Aorta (tissue), 5 donors: ENCODE data around the gene MACF1. TPM values are rescaled to one million over a fixed set of nuclear protein-coding genes. Genes with fewer than 3 reads are reported as not detected.

Experiments
- ATAC-seq: fragments of 200-7000 bp; cut with Tn5 transposase; one replicate; pipeline ENCODE4 v1.9.1; 2022; ENCODE audit warnings: moderate library complexity; ENCODE audit not compliant: low FRiP score
- DNase-seq, 2 donors: peaks; one replicate each; pipeline ENCODE4 v3.0.0-alpha.2; 2020
- H3K27ac ChIP-seq, 2 donors: one replicate each; pipeline ENCODE4 v1.5.1; 2013; ENCODE audit warnings: low read length in 2 of 2, mild to moderate bottlenecking in 2 of 2, moderate library complexity in 2 of 2, control low read depth in 1 of 2, inconsistent platforms in 1 of 2, low read depth in 1 of 2
- H3K27me3 ChIP-seq, 2 donors: one replicate each; pipeline ENCODE4 v1.6.1; 2013; ENCODE audit warnings: control low read depth in 1 of 2, low read length in 1 of 2, mild to moderate bottlenecking in 1 of 2, moderate library complexity in 1 of 2; ENCODE audit not compliant: insufficient read depth in 2 of 2, control insufficient read depth in 1 of 2
- H3K36me3 ChIP-seq, 2 donors: one replicate each; pipeline ENCODE4 v1.6.1; 2013; ENCODE audit warnings: control low read depth in 1 of 2, low read length in 1 of 2, mild to moderate bottlenecking in 1 of 2; ENCODE audit not compliant: insufficient read depth in 2 of 2, control insufficient read depth in 1 of 2
- H3K4me1 ChIP-seq, 2 donors: one replicate each; pipeline ENCODE4 v1.6.1; 2013; ENCODE audit warnings: low read length in 2 of 2, control low read depth in 1 of 2, mild to moderate bottlenecking in 1 of 2, moderate library complexity in 1 of 2; ENCODE audit not compliant: insufficient read depth in 2 of 2, control insufficient read depth in 1 of 2
- H3K4me3 ChIP-seq, 2 donors: one replicate each; pipeline ENCODE4 v1.5.1; 2013; ENCODE audit warnings: low read length in 2 of 2, control low read depth in 1 of 2, mild to moderate bottlenecking in 1 of 2
- H3K9me3 ChIP-seq: one replicate; pipeline ENCODE4 v1.6.1; 2013; ENCODE audit warnings: mild to moderate bottlenecking, low read length; ENCODE audit not compliant: control insufficient read depth
- WGBS, 2 donors: extraction: QIAGEN DNeasy Blood & Tissue Kit; methylation state at CpG; one replicate each; pipeline ENCODE4 v1.1.7; 2013; 5-methylcytosine and 5-hydroxymethylcytosine counted together
- intact Hi-C, 2 donors: fragments of 100-400 bp; cut with DNase I; formaldehyde crosslinking; loops; one replicate each; pipeline versions ENCODE4 v1.14.2 to v1.15.0; 2022
- polyA plus RNA-seq, 2 donors: library from polyadenylated mRNA; stranded (reverse); fragments of 200-250 nt; gene quantifications; one replicate each; pipeline ENCODE4 v1.2.3, GENCODE V29; 2013
- total RNA-seq, 2 donors: library from RNA; stranded (reverse); fragmentation: NEBNext Ultra II Directional; extraction: Animal tissue kit (Norgen Biotek cat#: 25700); gene quantifications; one replicate each; pipeline ENCODE4 v1.2.1, GENCODE V29; 2021
- donor health status: healthy with polysubstance abuse.
- donor health status: Bipolar disorder and iron deficiency.
- donor health status: DM: no; HTN: no; CAD: no.
- donor health status: DM: no; HTN: no; CAD: no.
- donor health status: DM: yes; HTN: yes; CAD: no.

Gene MACF1
- total and polyA plus RNA-seq, 4 donors, result 38.9 to 785 (median 386) TPM

- Histone ChIP-seq H3K36me3 (peaks cover 3 to 11% of the 10 kb centered on the region in 2 donors), H3K4me1 (peaks cover 5 to 7% of the 10 kb centered on the region in 2 donors), H3K4me3 (no peak overlapping the region), H3K27me3 (no peaks in the 10 kb centered on the region), H3K27ac (no peak overlapping the region), H3K9me3 (no peaks in the 10 kb centered on the region)
- ATAC-seq, result no peak
- DNase-seq, result no peak
- intact Hi-C loops, result no loop called here
- WGBS, 2 donors, result 85 to 89% methylated on average over 2 of the region's 2 CpGs
Observed at GRCh38 chr1:39332828-39333227, 128.3 kb downstream of the MACF1 start.

- H3K27ac ChIP-seq, result no peak overlapping the region
Observed at GRCh38 chr1:39333296-39333695, 128.8 kb downstream of the MACF1 start.

GRCh38 chr1:39335216-39335615 is 130.7 kb downstream of the MACF1 start:
- H3K4me1 ChIP-seq, result peaks cover 2 to 4% of the 10 kb centered on the region in 2 donors
- no peak overlapping the region for H3K4me3 ChIP-seq
- peaks cover 6 to 14% of the 10 kb centered on the region in 2 donors for H3K36me3 ChIP-seq
- intact Hi-C loops, result no loop called here
- H3K27ac ChIP-seq, result no peak overlapping the region
- H3K9me3 ChIP-seq, result no peaks in the 10 kb centered on the region
- ATAC-seq, result no peak
- WGBS, 2 donors, result 64 to 73% methylated on average over 3 of the region's 3 CpGs
- no peak for DNase-seq
- H3K27me3 ChIP-seq, result no peaks in the 10 kb centered on the region

More at GRCh38 chr1:39333296-39333695, 128.8 kb downstream of the MACF1 start:
- ATAC-seq, result no peak
- peaks cover 3 to 11% of the 10 kb centered on the region in 2 donors for H3K36me3 ChIP-seq
- peaks cover 5% of the 10 kb centered on the region in 2 donors for H3K4me1 ChIP-seq
- no peaks in the 10 kb centered on the region for H3K27me3 ChIP-seq
- intact Hi-C loops, result no loop called here
- no peak overlapping the region for H3K4me3 ChIP-seq
- no peaks in the 10 kb centered on the region for H3K9me3 ChIP-seq
- WGBS, 2 donors, result 63 to 66% methylated on average over 4 of the region's 4 CpGs
- no peak for DNase-seq

- intact Hi-C loops, result no loop called here
- no peak overlapping the region for H3K27ac ChIP-seq
- DNase-seq (no peak), ATAC-seq (no peak)
- H3K27me3 ChIP-seq, result no peaks in the 10 kb centered on the region
- no peaks in the 10 kb centered on the region for H3K4me1 ChIP-seq
- WGBS, 2 donors, result 62% methylated on average over 3 of the region's 3 CpGs
- H3K36me3 ChIP-seq, result peaks cover 6 to 7% of the 10 kb centered on the region in 2 donors
- no peaks in the 10 kb centered on the region for H3K9me3 ChIP-seq
- no peak overlapping the region for H3K4me3 ChIP-seq
Observed at GRCh38 chr1:39337067-39337466, 132.6 kb downstream of the MACF1 start.

DNA sequence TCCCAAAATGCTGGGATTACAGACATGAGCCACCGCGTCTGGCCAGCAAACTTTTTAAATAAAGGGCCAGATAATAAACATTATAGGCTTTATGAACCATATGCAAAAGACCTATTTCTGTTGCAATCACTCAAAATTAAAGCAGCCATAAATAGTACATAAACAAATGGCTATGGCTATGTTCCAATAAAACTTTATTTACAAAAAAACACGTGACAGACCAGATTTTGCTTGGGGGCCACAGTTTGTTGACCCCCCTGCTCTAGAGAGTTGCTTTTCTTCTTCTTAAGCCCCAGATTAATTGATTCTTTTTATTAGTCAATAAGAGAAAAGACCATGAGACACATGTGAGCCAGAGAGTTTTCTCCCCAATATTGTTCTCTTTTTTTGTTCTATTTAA is 138.3 kb downstream of the MACF1 start:
- peaks cover 3 to 8% of the 10 kb centered on the region in 2 donors for H3K36me3 ChIP-seq

DNA sequence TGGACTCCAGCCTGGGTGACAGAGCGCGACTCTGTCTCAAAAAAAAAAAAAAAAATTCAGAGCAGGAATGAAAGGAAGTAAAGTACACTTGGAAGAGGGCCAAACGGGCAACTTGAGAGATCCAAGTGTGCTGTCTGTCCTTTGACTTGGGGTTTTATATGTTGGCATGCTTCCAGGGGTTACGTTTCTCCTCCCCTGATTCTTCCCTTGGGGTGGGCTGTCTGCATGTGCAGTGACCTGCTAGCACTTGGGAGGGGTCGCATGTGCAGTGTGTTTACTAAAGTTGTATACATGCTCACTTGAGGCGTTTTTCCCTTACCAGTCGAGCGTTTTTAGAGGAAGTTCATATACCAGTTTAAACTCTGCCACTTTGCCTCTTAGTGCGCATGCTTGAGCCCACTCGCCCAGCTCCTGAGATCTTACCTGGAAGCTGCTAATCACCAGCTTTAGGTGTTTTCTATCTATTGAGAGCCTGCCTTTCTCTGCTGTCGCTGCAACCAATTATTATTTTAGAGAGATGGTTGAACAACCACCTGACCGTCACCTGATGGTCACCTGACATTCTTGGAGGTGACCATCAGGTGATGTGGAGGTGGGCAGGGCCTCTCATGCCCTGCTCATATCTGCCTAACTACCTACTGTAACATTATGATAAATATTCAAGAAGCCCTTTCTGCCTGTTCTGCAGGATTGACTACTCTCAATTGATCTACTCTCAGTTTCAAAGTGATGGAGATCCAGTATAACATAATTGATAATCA is 140.1 kb downstream of the MACF1 start:
- ATAC-seq (no peak), DNase-seq (no peak)
- WGBS, 2 donors, result 76 to 78% methylated on average over 12 of the region's 12 CpGs
- Histone ChIP-seq H3K27ac (no peak overlapping the region), H3K36me3 (peaks cover 8 to 12% of the 10 kb centered on the region in 2 donors), H3K4me3 (no peak overlapping the region), H3K27me3 (no peaks in the 10 kb centered on the region), H3K4me1 (no peaks in the 10 kb centered on the region), H3K9me3 (no peaks in the 10 kb centered on the region)
- intact Hi-C loops, result no loop called here

More for the DNA sequence above, 138.3 kb downstream of the MACF1 start:
- 81 to 87% methylated on average over 3 of the region's 3 CpGs for WGBS, 2 donors
- intact Hi-C loops, result no loop called here
- no peak for DNase-seq
- Histone ChIP-seq H3K4me3 (no peak overlapping the region), H3K27me3 (no peaks in the 10 kb centered on the region), H3K9me3 (no peaks in the 10 kb centered on the region), H3K27ac (no peak overlapping the region), H3K4me1 (no peaks in the 10 kb centered on the region)
- ATAC-seq, result no peak

DNA sequence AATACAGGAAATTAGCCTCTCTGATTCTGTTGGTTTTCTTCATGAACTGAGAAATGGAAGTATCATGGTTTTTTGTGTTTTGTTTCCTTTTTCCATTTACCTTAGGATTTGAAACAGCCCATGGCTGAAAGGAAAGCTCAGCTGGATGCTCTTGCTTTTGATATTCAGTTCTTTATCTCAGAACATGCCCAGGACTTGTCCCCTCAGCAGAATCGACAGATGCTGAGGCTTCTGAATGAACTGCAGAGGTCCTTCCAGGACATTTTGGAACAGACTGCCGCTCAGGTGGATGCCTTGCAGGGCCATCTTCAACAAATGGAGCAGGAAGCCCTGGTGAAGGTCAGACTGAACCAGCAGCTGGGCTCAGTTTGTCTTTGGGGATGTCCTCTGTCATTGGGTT is 142.4 kb downstream of the MACF1 start:
- Histone ChIP-seq H3K27ac (no peak overlapping the region), H3K4me3 (no peak overlapping the region), H3K4me1 (no peaks in the 10 kb centered on the region), H3K36me3 (peaks cover 11 to 16% of the 10 kb centered on the region in 2 donors), H3K9me3 (no peaks in the 10 kb centered on the region), H3K27me3 (no peaks in the 10 kb centered on the region)
- 43 to 44% methylated on average over 2 of the region's 2 CpGs for WGBS, 2 donors
- ATAC-seq (no peak), DNase-seq (no peak)
- intact Hi-C loops, result no loop called here

DNA sequence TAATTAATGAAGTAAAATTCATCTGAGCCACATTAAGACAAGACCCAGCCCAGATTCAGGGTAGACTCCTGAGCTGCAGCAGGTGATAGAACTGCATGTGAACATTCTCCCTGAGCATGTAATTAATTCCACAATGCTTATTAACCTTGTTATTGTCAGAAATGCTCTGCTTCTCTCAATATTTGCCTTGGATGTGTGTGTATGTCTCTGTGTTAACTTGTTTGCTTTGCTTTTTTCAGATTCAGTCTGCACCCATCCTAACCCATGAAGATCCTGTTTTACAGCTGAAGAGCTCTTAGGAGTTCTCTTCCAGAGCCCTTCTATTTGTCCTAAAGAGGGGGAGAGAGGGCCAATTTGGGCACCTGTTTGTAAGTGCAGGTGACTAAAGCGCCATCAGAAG is 143.8 kb downstream of the MACF1 start:
- peaks cover 15 to 16% of the 10 kb centered on the region in 2 donors for H3K36me3 ChIP-seq
- intact Hi-C loops, result no loop called here
- no peaks in the 10 kb centered on the region for H3K9me3 ChIP-seq
- ATAC-seq, result no peak
- no peak overlapping the region for H3K27ac ChIP-seq
- H3K4me1 ChIP-seq, result no peaks in the 10 kb centered on the region
- H3K27me3 ChIP-seq, result no peaks in the 10 kb centered on the region
- no peak overlapping the region for H3K4me3 ChIP-seq
- DNase-seq, result no peak
- 96 to 100% methylated on average over 1 of the region's 1 CpG for WGBS, 2 donors

DNA sequence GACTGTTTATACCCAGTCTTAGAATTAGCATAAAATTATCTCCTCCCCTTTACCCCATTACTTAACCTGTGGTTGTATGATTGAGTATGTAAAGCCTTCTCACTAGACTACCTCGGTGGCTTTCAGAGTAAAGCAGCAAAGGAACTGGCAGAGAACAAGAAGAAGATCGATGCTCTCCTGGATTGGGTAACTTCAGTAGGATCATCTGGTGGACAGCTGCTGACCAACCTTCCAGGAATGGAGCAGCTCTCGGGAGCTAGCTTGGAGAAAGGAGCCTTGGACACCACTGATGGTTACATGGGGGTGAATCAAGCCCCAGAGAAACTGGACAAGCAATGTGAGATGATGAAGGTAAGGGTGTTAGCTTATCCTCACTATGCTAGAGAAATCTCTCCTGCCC is 148.4 kb downstream of the MACF1 start:
- no peak for ATAC-seq
- WGBS, 2 donors, result 91 to 94% methylated on average over 3 of the region's 3 CpGs
- intact Hi-C loops, result no loop called here
- DNase-seq, result no peak
- H3K36me3 ChIP-seq, result peaks cover 20% of the 10 kb centered on the region in 2 donors
- H3K4me1 ChIP-seq, result no peaks in the 10 kb centered on the region
- no peaks in the 10 kb centered on the region for H3K9me3 ChIP-seq
- no peaks in the 10 kb centered on the region for H3K27me3 ChIP-seq
- no peak overlapping the region for H3K4me3 ChIP-seq
- H3K27ac ChIP-seq, result no peak overlapping the region
